WTC11 (cell line): ENCODE results near the gene ANKS6. TPM values are rescaled to one million over a fixed set of nuclear protein-coding genes. Genes with fewer than 3 reads are reported as not detected.

ENCODE experiments used
- ATAC-seq: fragments of 200-7000 bp; cut with Tn5 transposase; 2 replicates; pipeline ENCODE4 v1.10.0; 2021; ENCODE audit warnings: mild to moderate bottlenecking, moderate library complexity
- CTCF ChIA-PET: fragments of 300-600 bp; sonication (Branson Sonifier 250); formaldehyde crosslinking; loops from one replicate; lab custom pipeline; 2021; ENCODE audit warnings: antibody characterized with exemption; lab: Charles Lee
- POLR2A ChIA-PET: fragments of 350-600 bp; sonication (Branson Sonifier 250); formaldehyde crosslinking; loops from one replicate; lab custom pipeline; 2021; ENCODE audit warnings: antibody characterized with exemption; lab: Charles Lee
- DNase-seq: peaks from one replicate; pipeline ENCODE4 v3.0.0; 2021; ENCODE audit warnings: low spot score
- H3K27ac Mint-ChIP-seq: 2 replicates; pipeline ENCODE4 v1.8.0; 2021; ENCODE audit warnings: mixed read lengths
- H3K27me3 Mint-ChIP-seq: 2 replicates; pipeline ENCODE4 v1.8.0; 2021; ENCODE audit warnings: low read depth, mild to moderate bottlenecking, moderate library complexity, mixed read lengths
- H3K36me3 Mint-ChIP-seq: 2 replicates; pipeline ENCODE4 v1.8.0; 2021; ENCODE audit warnings: mixed read lengths
- H3K4me1 Mint-ChIP-seq: 2 replicates; pipeline ENCODE4 v1.8.0; 2022; ENCODE audit warnings: mixed read lengths
- H3K4me3 Mint-ChIP-seq: 2 replicates; pipeline ENCODE4 v1.8.0; 2021; ENCODE audit warnings: mild to moderate bottlenecking, moderate library complexity, mixed read lengths
- H3K9me3 Mint-ChIP-seq: 2 replicates; pipeline ENCODE4 v1.8.0; 2021; ENCODE audit warnings: mixed read lengths
- CBFB ChIP-seq: sonication (generic); formaldehyde crosslinking; IDR thresholded peaks from 2 replicates; pipeline ENCODE4 v1.8.1; 2022; ENCODE audit warnings: mild to moderate bottlenecking, low read depth, missing genetic modification reagents
- ELF4 ChIP-seq: sonication (generic); formaldehyde crosslinking; IDR thresholded peaks from 2 replicates; pipeline ENCODE4 v1.8.1; 2022; ENCODE audit warnings: low read depth, mild to moderate bottlenecking, moderate library complexity, missing genetic modification reagents
- FOXJ3 ChIP-seq: sonication (generic); formaldehyde crosslinking; IDR thresholded peaks from 2 replicates; pipeline ENCODE4 v1.9.0; 2021; ENCODE audit warnings: missing genetic modification reagents, mild to moderate bottlenecking, borderline replicate concordance
- GRHL2 ChIP-seq: fragments of 250-450 bp; sonication (Bioruptor Pico); IDR thresholded peaks from 2 replicates; pipeline ENCODE4 v1.8.0; 2022; ENCODE audit warnings: mild to moderate bottlenecking, moderate library complexity; ENCODE audit not compliant: insufficient replicate concordance, severe bottlenecking
- KAT7 ChIP-seq: sonication (generic); formaldehyde crosslinking; IDR thresholded peaks from 2 replicates; pipeline ENCODE4 v1.8.1; 2023; ENCODE audit warnings: missing genetic modification reagents, mild to moderate bottlenecking, borderline replicate concordance
- OVOL2 ChIP-seq: fragments of 250-450 bp; sonication (Bioruptor Pico); IDR thresholded peaks from 2 replicates; pipeline ENCODE4 v1.9.0; 2021; ENCODE audit warnings: mild to moderate bottlenecking, borderline replicate concordance
- SMAD4 ChIP-seq: sonication (generic); formaldehyde crosslinking; IDR thresholded peaks from 2 replicates; pipeline ENCODE4 v1.8.0; 2022; ENCODE audit warnings: mild to moderate bottlenecking, missing genetic modification reagents
- TCF7 ChIP-seq: sonication (generic); formaldehyde crosslinking; IDR thresholded peaks from 2 replicates; pipeline ENCODE4 v1.8.0; 2022; ENCODE audit warnings: mild to moderate bottlenecking, low read depth, missing genetic modification reagents, moderate library complexity
- ZBTB21 ChIP-seq: sonication (generic); formaldehyde crosslinking; IDR thresholded peaks from 2 replicates; pipeline ENCODE4 v1.8.1; 2023; ENCODE audit warnings: mild to moderate bottlenecking, missing genetic modification reagents, borderline replicate concordance
- ZNF232 ChIP-seq: sonication (generic); formaldehyde crosslinking; IDR thresholded peaks from 2 replicates; pipeline ENCODE4 v1.8.0; 2022; ENCODE audit warnings: mild to moderate bottlenecking, missing genetic modification reagents
- total RNA-seq: library from RNA; stranded (reverse); gene quantifications from 3 replicates; pipeline ENCODE4 v1.2.3, GENCODE V29; 2021
- TF ChIP-seq, protein P1 (sequence below): fragments of 250-450 bp; sonication (Bioruptor Pico); IDR thresholded peaks from 2 replicates; pipeline ENCODE4 v2.1.2; 2022; ENCODE audit warnings: mild to moderate bottlenecking, moderate library complexity
- TF ChIP-seq, protein P2 (sequence below): sonication (generic); formaldehyde crosslinking; IDR thresholded peaks from 2 replicates; pipeline ENCODE4 v1.8.0; 2022; ENCODE audit warnings: missing genetic modification reagents
- TF ChIP-seq, protein P3 (sequence below): sonication (generic); formaldehyde crosslinking; conservative IDR thresholded peaks from 2 replicates; pipeline ENCODE4 v1.8.1; 2022; ENCODE audit warnings: mild to moderate bottlenecking, missing genetic modification reagents
- TF ChIP-seq, protein P4 (sequence below): sonication (generic); formaldehyde crosslinking; IDR thresholded peaks from 2 replicates; pipeline ENCODE4 v1.8.1; 2023; ENCODE audit warnings: mild to moderate bottlenecking, missing genetic modification reagents
- TF ChIP-seq, protein P5 (sequence below): sonication (generic); formaldehyde crosslinking; IDR thresholded peaks from 2 replicates; pipeline ENCODE4 v1.8.0; 2022; ENCODE audit warnings: mild to moderate bottlenecking, missing genetic modification reagents
- TF ChIP-seq, protein P6 (sequence below): sonication (generic); formaldehyde crosslinking; IDR thresholded peaks from 2 replicates; pipeline ENCODE4 v1.8.1; 2022; ENCODE audit warnings: low read depth, missing genetic modification reagents, borderline replicate concordance
- TF ChIP-seq, protein P7 (sequence below): fragments of 250-450 bp; sonication (Bioruptor Pico); IDR thresholded peaks from 2 replicates; pipeline ENCODE4 v1.9.0; 2021; ENCODE audit warnings: mild to moderate bottlenecking

ANKS6 gene
- total RNA-seq, 1 experiment from 2014 or later = 65.1 TPM

DNA sequence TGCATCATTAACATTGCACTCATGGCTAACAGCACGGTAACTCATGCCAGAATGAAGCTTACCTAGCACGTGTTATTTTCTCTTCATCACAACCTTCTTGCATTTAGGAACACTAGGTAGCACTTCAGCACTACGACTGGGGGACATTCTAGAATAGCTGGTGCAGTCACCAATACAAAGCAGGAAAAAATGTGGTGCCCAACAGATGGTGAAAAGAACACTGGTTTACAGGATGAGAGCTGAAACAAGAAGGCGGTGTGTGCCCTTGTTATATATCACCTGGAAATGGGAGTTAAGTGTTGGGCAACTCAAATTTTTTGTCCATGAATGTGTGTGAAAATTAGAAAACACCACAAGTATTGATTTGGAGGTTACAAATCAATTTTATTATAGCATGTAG is 41.2 kb upstream of the ANKS6 start (continued):
- TF ChIP-seq TCF7 (no peak), OVOL2 (CRISPR knock-in tag) (no peak), ELF4 (CRISPR knock-in tag) (no peak), ZBTB21 (CRISPR knock-in tag) (no peak), SMAD4 (no peak), ZNF232 (no peak)
- TF ChIP-seq, protein P1, sequence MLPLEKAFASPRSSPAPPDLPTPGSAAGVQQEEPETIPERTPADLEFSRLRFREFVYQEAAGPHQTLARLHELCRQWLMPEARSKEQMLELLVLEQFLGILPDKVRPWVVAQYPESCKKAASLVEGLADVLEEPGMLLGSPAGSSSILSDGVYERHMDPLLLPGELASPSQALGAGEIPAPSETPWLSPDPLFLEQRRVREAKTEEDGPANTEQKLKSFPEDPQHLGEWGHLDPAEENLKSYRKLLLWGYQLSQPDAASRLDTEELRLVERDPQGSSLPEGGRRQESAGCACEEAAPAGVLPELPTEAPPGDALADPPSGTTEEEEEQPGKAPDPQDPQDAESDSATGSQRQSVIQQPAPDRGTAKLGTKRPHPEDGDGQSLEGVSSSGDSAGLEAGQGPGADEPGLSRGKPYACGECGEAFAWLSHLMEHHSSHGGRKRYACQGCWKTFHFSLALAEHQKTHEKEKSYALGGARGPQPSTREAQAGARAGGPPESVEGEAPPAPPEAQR (CRISPR knock-in tag) = no peak
- TF ChIP-seq, protein P2, sequence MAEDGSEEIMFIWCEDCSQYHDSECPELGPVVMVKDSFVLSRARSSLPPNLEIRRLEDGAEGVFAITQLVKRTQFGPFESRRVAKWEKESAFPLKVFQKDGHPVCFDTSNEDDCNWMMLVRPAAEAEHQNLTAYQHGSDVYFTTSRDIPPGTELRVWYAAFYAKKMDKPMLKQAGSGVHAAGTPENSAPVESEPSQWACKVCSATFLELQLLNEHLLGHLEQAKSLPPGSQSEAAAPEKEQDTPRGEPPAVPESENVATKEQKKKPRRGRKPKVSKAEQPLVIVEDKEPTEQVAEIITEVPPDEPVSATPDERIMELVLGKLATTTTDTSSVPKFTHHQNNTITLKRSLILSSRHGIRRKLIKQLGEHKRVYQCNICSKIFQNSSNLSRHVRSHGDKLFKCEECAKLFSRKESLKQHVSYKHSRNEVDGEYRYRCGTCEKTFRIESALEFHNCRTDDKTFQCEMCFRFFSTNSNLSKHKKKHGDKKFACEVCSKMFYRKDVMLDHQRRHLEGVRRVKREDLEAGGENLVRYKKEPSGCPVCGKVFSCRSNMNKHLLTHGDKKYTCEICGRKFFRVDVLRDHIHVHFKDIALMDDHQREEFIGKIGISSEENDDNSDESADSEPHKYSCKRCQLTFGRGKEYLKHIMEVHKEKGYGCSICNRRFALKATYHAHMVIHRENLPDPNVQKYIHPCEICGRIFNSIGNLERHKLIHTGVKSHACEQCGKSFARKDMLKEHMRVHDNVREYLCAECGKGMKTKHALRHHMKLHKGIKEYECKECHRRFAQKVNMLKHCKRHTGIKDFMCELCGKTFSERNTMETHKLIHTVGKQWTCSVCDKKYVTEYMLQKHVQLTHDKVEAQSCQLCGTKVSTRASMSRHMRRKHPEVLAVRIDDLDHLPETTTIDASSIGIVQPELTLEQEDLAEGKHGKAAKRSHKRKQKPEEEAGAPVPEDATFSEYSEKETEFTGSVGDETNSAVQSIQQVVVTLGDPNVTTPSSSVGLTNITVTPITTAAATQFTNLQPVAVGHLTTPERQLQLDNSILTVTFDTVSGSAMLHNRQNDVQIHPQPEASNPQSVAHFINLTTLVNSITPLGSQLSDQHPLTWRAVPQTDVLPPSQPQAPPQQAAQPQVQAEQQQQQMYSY (CRISPR knock-in tag) = no peak
- TF ChIP-seq, protein P3, sequence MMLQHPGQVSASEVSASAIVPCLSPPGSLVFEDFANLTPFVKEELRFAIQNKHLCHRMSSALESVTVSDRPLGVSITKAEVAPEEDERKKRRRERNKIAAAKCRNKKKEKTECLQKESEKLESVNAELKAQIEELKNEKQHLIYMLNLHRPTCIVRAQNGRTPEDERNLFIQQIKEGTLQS (CRISPR knock-in tag) = no peak

DNA sequence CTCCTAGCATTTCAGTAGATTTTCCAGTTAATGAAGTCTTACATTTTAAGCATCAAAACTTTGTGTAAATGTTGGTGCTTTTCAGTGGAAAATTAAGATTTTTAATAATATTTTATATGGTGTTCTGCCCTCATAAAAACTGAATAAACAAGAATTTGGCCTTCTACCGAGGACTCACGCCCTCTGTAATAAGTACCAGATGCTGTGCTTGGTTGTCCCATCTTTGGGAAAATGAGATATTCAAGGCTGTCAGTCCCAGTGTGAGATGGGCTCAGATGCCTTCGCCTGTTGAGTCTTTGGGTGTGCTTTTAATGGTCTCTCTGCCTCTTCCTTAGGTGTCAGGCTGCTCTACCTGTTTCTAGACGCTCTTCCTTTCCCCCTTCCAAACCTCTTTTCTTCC is 39.9 kb upstream of the ANKS6 start:
- Mint-ChIP-seq H3K4me3 (no peak overlapping the region), H3K9me3 (no peaks in the 10 kb centered on the region), H3K4me1 (peaks cover 8% of the 10 kb centered on the region), H3K27me3 (no peaks in the 10 kb centered on the region), H3K36me3 (peaks cover 18% of the 10 kb centered on the region), H3K27ac (no peak overlapping the region)
- DNase-seq (no peak), ATAC-seq (no peak)
- ChIA-PET CTCF (no interaction called here), POLR2A (no interaction called here)
- TF ChIP-seq, protein P4, sequence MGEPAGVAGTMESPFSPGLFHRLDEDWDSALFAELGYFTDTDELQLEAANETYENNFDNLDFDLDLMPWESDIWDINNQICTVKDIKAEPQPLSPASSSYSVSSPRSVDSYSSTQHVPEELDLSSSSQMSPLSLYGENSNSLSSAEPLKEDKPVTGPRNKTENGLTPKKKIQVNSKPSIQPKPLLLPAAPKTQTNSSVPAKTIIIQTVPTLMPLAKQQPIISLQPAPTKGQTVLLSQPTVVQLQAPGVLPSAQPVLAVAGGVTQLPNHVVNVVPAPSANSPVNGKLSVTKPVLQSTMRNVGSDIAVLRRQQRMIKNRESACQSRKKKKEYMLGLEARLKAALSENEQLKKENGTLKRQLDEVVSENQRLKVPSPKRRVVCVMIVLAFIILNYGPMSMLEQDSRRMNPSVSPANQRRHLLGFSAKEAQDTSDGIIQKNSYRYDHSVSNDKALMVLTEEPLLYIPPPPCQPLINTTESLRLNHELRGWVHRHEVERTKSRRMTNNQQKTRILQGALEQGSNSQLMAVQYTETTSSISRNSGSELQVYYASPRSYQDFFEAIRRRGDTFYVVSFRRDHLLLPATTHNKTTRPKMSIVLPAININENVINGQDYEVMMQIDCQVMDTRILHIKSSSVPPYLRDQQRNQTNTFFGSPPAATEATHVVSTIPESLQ = no peak
- TF ChIP-seq, protein P5, sequence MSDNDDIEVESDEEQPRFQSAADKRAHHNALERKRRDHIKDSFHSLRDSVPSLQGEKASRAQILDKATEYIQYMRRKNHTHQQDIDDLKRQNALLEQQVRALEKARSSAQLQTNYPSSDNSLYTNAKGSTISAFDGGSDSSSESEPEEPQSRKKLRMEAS = no peak
- TF ChIP-seq GRHL2 (CRISPR knock-in tag) (no peak), KAT7 (CRISPR knock-in tag) (no peak), CBFB (CRISPR knock-in tag) (no peak), FOXJ3 (CRISPR knock-in tag) (no peak)
- TF ChIP-seq, protein P6, sequence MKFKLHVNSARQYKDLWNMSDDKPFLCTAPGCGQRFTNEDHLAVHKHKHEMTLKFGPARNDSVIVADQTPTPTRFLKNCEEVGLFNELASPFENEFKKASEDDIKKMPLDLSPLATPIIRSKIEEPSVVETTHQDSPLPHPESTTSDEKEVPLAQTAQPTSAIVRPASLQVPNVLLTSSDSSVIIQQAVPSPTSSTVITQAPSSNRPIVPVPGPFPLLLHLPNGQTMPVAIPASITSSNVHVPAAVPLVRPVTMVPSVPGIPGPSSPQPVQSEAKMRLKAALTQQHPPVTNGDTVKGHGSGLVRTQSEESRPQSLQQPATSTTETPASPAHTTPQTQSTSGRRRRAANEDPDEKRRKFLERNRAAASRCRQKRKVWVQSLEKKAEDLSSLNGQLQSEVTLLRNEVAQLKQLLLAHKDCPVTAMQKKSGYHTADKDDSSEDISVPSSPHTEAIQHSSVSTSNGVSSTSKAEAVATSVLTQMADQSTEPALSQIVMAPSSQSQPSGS (CRISPR knock-in tag) = no peak
- TF ChIP-seq, protein P7, sequence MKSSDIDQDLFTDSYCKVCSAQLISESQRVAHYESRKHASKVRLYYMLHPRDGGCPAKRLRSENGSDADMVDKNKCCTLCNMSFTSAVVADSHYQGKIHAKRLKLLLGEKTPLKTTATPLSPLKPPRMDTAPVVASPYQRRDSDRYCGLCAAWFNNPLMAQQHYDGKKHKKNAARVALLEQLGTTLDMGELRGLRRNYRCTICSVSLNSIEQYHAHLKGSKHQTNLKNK = no peak
